Loucy (cell line): ENCODE data around the gene ATXN7L1.

ENCODE experiments used
- CTCF ChIP-seq: fragments of 200-600 bp; sonication (generic); conservative IDR thresholded peaks from 2 replicates; pipeline ENCODE4 v1.5.1; 2014; ENCODE audit warnings: mild to moderate bottlenecking, antibody characterized with exemption, low read length
- EZH2phosphoT487 ChIP-seq: fragments of 200-600 bp; IDR thresholded peaks from 2 replicates; pipeline ENCODE4 v1.6.1; 2018; ENCODE audit warnings: antibody characterized with exemption, mild to moderate bottlenecking, moderate library complexity, borderline replicate concordance

- TF ChIP-seq CTCF = no peak
- no peak for TF ChIP-seq EZH2phosphoT487
Observed at GRCh38 chr7:105707381-105707780, 169.0 kb downstream of the ATXN7L1 start.
